ENCODE results near the gene C4orf50.
"Not testable (repeated sequence)": the region's sequence is repeated elsewhere in the genome, so short reads cannot be mapped to it uniquely, and the experiment has no call there.

Gene C4orf50

DNA sequence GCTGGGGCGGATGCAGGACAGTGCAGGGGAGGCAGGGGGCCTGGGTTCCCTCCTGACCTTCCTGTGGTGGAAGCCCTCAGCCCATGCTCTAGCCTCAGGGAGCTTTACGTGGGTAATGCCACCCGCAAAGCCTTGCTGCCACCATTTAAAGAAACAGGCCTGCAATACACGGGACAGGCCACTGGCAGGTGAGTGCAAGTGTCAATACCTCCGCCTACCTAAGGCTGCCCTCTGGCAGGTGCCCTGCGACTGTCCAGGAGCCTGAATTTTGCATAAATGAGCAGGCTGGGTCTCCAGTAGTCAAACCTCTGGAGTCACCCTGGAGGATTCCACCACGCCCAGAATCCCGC lies 131.2 kb downstream of the C4orf50 start:
- DNase-seq = no peak

- DNase-seq = no peak
Observed at GRCh38 chr4:5885733-5886132, 132.5 kb downstream of the C4orf50 start.

DNA sequence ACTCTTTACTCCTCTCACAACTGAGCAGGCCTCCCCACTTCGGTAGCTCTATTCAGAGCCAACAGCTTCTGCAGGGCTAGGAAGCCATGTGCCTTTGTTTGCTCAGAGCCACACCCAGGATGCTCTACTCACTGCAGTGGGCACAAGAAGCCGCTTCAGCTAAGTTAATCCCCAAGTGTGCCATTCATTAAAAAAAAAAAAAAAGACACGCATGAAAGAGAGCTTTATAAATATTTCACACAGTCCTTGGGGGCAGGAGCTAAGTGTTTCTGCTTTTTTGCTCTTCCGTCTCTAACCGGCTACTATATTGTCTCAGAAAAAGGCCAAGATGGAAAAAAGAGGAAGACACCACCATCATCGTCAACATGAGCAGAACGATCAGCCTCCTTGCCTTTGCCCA lies 133.4 kb downstream of the C4orf50 start:
- no peak for DNase-seq

DNA sequence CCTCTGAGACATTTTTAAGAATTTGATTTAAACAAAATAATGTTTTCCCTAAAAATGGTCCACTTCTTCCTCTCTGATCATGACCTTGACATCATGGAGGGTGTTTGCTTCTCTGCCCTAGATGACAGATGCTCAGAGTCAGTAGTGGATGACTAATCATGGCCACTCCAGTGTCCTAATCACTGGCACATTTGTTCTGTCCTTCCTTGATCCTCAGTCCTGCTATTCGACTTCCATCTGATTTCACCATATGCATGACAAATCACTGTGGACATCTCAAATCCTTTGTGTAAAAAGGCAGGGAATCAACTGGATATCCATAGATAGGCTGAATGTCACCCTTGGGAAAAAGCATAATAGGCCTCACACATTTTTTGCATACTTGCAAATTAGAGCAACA lies 134.3 kb downstream of the C4orf50 start:
- DNase-seq = peak; percentile 25

DNA sequence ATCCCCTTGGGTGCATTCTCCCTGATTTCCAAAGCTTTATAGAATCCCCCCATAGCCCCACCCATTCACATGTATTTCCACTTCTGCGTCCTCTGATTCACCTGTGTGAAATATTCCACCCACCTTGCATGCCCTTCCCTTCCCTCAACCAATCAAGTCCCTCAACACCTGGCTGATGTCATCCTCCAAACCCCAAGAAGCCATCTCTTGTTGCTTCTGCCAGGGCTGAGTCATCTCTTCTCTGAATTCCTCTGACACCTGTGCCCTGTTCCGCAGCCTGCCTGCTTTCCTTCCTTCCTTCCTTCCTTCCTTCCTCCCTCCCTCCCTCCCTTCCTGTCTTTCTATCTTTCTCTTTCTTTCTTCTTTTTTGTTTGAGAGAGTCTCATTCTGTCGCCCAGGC lies 135.3 kb downstream of the C4orf50 start:
- no peak for DNase-seq

DNA sequence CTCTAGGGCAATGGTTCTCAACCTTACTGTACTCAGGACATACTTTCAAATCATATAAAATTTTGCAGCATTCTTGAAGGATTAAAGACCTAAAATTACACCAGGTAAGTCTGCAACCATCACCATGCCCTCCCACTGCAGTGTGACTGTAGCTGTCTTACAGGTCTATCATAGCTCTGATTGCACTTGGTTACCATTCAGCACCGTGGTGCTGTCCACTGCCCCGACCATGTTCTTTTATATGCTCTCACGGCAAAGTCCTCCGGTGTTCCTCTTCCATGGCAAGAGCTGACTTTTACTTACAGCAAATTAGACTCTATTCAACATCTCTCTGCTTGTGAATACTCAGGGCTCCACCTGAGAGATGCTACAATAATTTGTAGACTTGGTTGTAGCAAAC lies 136.9 kb downstream of the C4orf50 start:
- no peak for DNase-seq

DNA sequence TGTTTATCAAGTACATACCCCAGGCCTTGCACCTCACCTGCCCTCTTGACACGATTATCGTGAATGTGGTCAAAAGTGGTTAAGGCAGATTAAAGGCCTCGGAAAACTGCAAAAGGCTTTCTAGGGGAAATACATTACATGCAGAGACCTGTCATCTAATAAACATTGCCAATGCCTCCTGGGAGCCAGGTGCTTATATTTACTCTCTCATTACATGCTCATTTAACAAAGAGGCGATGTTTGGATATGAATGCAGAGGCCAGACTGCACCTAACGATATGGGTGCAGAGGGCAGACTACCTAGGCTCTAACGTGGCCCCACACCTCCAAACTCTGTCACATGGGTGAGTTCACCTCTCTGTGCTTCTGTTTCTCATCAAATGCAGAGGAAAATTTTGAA lies 139.9 kb downstream of the C4orf50 start:
- DNase-seq = no peak

- DNase-seq = no peak
Observed at GRCh38 chr4:5877392-5877791, 140.8 kb downstream of the C4orf50 start.

DNA sequence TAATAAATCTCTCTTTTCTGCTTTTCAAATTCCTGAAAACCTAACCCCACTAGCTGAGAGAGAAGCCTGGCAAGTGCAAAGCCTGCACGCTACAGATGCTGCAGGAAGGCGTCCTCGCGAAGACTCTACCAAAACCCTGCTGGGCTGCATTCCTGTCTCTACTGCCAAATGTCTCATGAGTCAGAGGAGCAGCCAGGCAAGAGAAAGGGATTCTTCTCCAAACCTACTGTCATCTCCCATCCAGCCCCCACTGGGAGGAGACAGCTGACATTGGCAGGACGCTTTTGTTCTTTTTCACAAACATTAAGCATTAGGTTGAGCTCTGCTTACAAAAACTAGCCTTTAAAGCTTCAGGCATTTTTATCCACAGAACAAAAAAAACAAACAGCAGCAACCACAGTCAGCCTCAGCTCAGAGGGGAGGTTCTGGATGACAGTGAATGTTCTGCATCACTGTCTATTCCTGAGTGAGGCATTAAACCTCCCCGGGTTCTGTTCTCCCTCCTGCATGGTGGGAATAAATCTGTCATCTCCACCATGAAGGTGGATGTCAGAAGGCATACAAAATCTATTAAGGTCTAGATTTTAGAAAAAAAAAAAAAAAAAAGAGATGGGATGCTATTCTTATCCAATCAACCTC lies 143.3 kb downstream of the C4orf50 start:
- DNase-seq = no peak

GRCh38 chr4:5870701-5871100 lies 147.5 kb downstream of the C4orf50 start:
- no peak for DNase-seq

GRCh38 chr4:5869966-5870619 lies 148.1 kb downstream of the C4orf50 start:
- DNase-seq = no peak

DNA sequence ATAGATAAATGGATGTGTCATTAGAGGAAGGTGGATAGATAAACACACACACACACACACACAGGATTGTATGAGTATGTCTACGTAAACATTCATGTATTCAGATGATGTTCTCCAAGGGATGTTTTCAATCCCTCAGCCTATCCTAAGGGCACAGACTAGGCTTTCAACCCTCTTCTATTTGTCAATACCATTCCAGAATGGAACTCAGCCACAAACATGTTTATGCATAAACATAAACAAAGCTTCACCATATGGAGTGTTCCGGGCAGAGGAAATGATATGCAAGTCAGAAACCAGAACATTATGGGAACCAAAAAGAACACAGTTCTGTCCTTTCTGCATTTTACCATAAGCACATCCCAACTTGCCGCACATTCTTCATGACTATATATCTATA lies 150.4 kb downstream of the C4orf50 start:
- no peak for DNase-seq

DNA sequence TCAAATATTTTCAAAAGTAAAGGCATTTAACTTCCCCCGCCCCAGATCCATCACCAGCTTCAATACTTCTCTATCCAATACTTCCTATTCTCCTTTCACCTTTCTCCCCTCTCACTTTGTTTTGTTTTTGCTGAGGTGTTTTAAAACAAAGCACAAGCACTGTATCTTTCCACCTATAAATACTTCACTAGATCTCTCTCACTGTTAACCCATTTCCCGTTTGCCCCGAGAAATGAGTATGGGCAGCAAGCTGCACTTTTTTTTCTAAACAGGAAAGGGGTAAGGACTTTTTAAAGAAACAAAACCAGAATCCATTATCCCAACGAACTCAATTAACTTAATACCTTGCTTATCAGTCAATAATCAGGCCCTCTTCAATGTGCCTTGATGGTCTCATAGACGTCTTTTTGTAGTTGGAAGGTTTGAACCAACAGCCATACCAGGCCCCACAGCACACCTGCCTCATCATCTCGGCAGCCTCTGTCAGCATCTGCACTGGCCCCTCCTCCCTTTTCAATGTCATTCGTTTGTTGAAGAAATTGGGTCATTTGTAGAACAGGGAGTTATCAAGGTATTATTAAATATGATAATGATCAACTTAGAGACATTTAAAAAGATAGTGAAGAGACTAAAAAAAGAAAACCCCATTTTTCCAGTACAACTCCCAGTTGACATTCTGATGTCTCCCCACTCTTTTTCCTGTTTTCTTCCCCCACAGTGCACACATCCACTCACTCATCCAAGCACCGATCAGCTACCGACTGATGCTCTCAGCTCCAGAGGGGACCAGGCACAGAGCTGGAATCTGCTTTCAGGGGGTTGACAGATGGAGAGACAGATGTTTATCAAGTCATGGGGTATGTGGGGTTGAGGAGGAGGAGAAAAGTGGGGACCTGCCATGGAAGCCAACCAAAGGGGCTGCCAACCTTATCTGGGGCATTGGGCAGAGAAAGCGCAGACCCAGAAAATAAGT lies 151.1 kb downstream of the C4orf50 start:
- DNase-seq = no peak

GRCh38 chr4:5865896-5866599 lies 152.2 kb downstream of the C4orf50 start:
- DNase-seq = no peak

GRCh38 chr4:5863461-5864113 lies 154.6 kb downstream of the C4orf50 start:
- DNase-seq = no peak

DNA sequence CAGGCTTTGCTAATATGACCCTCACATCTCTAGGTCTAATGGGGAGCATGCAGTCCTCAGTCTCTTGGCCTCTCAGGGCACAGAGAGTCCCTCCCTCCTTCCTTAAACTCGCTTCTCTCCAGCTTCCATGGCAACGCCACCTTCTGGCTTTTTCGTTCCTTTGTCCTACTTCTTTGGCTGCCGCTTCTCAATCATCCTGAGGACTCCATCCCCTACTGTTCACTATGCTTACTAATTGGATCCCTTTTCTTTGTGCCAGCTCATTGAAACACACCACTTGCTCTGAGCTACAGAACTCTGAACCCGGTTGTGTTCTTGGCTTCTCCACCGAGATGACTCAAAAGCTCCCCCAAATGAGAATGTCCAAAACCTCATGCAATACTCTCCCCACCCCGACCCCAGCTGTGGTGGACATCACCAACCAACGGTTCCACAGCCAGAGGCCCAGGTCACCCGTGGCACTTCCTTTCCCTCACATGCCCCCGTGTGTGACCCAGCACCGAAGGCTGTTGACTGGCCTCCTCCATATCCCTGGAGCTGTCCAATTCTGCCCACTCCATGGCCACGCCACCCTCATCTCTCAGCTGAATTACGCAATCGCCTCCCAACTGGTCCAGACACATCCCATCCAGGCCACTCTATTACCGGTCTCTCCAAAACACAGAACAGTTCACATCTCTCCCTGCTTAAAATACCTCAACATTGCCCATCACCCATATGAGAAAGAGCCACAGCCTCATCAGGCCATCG lies 160.0 kb downstream of the C4orf50 start:
- no peak for DNase-seq

DNA sequence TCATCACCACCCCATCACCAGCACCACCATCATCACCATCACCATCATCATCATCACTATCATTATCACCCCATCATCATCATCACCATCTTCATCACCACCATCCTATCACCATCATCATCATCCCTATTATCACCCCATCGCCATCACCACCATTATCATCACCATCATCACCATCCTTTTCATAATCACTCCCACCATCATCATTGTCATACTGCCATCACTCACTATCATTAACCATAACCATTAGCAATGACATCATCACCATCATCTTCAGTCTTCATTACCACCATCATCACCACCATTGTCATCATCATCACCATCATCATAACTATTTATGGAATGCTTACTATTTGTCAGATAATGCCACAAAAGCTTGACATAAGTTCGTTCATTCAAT lies 161.0 kb downstream of the C4orf50 start:
- DNase-seq = no peak

DNA sequence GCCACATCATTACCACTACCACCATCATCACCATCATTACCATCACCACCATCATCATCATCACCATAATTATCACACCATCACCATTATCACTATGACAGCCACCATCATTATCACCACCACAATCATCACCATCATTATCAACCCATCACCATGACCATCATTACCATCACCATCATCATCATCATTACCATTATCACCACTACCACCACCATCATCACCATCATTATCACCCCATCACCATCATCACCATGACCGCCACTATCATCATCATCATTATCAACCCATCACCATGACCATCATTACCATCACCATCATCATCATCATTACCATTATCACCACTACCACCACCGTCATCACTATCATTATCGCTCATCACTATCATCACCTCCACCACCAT lies 161.9 kb downstream of the C4orf50 start:
- DNase-seq = not testable (repeated sequence)

GRCh38 chr4:5854929-5855328 lies 163.3 kb downstream of the C4orf50 start:
- no peak for DNase-seq

DNA sequence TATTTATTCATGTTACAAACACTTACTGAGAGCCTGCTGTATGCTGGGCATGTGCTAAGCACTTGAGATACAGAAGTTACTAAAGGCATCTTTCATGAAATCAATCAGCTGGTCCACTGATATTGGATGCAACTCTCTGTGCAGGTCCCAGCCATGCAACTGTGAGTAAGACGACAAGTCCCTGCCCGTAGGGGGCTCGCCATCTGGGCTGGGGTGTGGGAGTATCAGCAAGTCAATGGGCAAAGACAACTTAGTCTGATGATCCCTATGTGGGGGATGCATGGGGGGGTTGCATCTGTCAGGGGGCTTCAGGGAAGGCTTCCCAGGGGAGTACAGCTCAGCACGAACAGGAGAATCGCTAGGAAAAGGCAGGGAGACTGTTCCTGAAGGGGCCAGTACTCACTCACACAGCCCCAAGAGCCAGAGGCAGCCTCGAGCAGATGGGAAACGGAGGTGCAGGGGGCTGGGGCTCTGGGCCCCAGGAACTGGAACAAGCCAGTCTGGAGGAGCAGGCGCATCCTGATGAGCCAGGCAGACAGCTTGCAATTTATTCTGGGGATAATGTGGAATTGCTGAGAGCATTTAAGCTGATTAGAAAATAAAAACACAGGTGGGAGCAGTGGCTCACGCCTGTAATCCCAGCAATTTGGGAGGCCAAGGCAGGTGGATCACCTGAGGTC lies 165.6 kb downstream of the C4orf50 start:
- DNase-seq = no peak

DNA sequence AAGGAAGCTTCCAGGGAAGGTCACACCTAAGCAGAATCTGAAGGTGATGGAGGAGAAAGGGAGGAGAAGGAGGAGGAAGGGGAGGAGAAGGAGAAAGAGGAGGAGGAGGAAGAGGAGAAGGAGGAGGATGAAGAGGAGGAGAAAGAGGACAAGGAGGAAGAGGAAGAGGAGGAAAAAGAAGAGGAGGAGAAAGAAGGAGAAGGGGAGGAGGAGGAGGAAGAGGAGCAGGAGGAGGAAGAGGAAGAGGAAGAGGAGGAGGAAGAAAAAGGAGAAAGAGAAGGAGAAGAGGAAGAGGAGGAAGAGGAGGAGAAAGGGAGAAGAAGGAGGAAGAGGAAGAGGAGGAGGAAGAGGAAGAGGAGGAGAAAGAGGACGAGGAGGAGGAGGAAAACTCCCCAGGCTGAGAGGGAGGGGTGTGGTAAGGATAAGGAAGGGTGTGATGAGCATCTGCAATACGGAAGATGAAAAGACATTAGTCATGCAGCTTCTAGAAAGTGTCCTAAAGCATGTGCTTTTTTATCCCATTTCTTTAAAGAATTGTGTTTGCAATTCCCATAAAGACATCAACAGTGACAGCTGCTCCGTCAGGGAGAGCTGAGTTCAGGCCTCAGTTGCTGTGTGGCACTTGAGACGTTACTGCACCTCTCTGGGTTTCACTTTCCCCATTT lies 166.5 kb downstream of the C4orf50 start:
- DNase-seq = no peak
